Measurements from ENCODE around the gene ZNF672.
"Not testable (repeated sequence)": the region's sequence is repeated elsewhere in the genome, so short reads cannot be mapped to it uniquely, and the experiment has no call there.

The ZNF672 gene

DNA sequence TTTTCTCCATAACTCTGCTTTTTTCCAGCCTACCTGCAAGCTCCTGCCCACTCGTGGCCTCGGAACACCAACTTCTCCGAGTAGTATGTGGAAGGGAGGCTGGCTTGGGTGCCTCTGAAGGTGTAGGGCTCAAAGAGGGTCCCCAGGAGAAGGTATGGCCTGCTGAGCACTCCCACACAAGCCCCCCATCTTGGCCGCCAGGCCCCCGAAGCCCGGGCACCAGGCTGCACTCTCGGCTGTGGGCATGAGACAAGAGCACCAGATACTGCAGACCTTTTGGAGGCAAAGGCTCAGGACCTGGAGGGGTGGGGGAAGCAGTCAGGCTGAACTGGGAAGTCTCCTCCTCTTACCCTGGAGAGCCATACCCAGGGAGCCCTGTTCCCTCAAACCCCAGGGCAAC is 19.2 kb downstream of the ZNF672 start:
- DNase-seq: no peak

- DNase-seq: no peak
Measured at GRCh38 chr1:248857749-248858095, 19.7 kb downstream of the ZNF672 start.

DNA sequence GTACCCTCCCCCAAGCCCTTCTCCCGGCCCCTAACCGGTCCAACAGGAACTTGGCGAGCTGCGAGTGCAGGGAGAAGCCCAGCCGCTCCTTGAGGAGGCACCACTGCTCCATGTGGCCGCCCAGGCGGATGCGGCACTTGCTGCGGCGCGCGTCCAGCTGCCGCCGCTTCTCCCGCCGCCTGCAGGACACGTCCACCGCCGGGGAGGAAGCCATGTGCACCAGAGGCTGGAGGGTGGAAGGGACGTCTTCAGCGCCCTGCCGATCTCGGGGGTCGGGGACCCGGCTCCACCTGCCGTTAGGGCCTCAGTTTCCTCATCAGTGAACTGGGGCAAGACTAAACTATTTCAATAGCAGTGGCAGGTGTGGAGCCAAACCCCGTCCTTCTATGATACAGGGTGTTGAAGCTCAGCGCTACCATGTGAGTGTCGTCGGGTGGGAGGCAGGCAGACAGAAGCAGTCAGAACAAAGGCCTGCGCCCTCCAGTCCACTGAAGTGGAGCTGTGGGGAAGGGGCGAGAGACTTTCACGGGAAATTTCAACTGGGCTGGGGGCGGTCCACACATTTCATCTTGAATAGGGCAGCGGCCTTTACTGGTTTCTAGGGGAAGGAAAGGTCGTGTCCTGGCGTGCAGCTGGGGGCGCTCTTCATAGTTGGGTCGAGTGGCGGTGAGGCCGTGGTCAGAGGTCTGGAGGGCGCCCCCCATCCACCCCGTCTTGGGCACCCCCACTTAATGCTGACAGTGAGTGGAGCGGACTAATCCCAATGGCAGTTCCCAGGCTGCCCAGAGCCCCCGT is 20.3 kb downstream of the ZNF672 start:
- peak; percentile 92 for DNase-seq

GRCh38 chr1:248858891-248859889 is 21.2 kb downstream of the ZNF672 start, which contains the start of gene ZNF692:
Gene ZNF692, minus strand, starts transcription at chr1:248859085. Its CDS starts 776 bp downstream, at chr1:248858309.
- DNase-seq: peak; percentile 99

DNA sequence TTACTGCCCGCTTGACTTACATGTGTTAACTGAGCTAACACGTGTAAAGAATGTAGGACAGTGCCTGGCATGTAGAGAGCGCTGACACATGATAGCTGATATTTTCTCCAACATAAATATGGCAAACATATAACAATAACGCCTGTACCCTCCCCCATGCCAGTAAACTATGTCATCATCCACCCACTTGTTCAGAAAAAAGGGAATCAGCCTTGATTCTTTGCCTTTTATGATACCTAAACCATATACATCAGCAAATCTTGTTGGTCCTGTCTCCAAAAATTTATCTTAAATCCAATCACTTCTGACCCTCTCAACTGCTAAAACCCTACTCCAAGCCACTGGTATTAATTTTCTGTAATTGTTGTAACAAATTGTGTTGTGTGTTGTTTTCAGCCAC is 22.0 kb downstream of the ZNF672 start:
- no peak for DNase-seq

GRCh38 chr1:248861616-248862015 is 23.6 kb downstream of the ZNF672 start:
- DNase-seq: no peak

GRCh38 chr1:248862695-248862997 is 24.6 kb downstream of the ZNF672 start:
- DNase-seq: no peak

- peak; percentile 94 for DNase-seq
Measured at GRCh38 chr1:248862998-248863881, 25.2 kb downstream of the ZNF672 start.

GRCh38 chr1:248871837-248872401 is 33.9 kb downstream of the ZNF672 start:
- no peak for DNase-seq

DNA sequence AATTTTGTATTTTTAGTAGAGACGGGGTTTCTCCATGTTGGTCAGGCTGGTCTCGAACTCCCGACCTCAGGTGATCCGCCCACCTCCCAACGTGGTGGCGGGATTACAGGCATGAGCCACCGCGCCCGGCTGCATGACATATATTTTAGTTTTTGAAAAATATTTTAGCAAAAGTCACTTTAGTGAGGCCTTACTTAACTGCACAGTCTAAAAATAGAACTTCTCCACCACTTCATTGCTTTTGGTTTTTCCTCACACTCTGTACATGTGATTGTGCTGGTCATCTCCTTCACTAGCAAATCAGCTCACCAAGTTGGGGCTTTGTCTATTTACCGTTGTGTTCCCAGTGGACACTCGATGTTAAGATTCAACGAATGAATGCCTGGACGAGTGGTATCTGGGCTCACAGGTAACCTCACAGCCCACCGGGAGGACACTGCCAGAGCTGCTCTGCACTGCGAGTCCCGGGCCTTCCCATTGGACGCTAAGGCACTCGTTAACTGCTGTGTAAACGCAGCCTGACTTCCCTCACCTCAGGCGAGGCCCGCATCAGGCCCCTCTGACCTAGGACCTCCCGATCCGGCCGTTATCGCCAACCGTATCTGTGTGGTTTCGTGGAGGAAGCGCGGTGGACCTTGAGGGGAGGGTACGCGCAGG is 34.9 kb downstream of the ZNF672 start:
- peak; percentile 91 for DNase-seq

GRCh38 chr1:248873409-248873992 is 35.5 kb downstream of the ZNF672 start:
- DNase-seq: peak; percentile 100

GRCh38 chr1:248873993-248874533 is 36.0 kb downstream of the ZNF672 start:
- DNase-seq: peak; percentile 99

- no peak for DNase-seq
Measured at GRCh38 chr1:248881261-248881660, 43.2 kb downstream of the ZNF672 start.

DNA sequence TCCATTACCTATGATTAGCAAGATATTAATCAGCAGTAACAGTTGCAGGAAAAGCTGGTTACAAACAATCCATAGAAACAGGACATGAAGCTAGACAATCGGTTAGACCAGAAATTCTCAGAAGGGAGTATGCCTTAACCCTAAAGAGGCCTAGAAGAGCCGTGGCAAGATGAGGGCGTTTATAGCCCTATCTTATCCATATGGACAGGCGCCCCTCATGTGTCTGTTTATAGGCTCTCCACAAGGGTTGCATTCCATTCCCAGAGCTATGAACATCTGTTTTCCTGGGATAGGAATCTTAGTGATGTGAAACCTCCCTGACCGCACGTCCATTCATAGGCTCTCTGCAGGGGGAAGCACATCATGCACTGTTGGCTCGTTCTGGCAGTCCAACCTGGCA is 44.4 kb downstream of the ZNF672 start:
- DNase-seq: not testable (repeated sequence)

DNA sequence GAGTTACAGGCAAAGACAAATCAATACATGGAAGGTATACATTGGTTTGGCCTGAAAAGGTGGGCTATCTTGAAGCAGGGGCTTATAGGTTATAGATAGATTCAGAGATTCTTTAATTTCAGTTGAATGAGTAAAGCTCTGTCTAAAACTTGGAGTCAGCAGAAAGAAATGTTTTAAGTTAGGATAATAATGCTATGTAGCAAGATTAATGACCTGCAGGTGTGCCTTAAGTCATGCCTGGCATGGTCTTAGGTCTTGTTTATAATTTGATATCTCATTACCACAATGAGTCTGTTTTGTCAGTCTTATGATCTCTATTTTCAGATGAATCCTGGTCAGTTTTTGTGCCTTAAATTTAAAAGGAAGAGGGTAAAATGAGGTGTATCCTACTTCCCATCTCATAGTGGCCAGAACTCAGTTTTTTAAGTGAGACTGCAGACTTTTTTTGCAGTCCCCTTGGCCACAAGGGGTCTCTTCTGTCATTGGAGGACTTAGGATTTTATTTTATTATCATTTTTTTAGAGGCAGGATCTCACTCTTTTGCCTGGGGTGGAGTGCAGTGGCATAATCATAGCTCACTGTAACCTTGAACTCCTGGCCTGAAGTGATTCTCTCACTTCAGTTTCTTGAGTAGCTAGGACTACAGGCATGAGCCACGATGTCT is 46.7 kb downstream of the ZNF672 start:
- no peak for DNase-seq

DNA sequence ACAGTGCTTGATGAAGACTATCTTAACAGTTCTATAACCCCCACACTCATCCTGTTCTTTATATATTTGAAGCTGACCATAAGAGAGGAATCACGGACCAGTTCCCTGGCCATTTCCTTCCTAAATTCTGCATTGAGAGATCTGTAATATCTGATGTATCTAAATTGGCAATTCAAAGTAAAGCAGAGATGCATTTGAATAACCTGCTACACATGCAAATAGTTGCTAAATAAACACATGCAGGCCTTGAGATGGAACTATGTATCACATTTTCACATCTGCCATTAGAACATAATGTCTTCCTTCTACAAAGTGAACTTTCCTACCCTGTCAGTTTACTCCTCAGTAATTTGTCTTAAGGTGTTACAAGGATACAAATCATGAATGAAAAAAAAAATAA is 47.6 kb downstream of the ZNF672 start:
- no peak for DNase-seq

- DNase-seq: no peak
Measured at GRCh38 chr1:248886237-248886895, 48.3 kb downstream of the ZNF672 start.

GRCh38 chr1:248889914-248890243 is 51.9 kb downstream of the ZNF672 start:
- not testable (repeated sequence) for DNase-seq

- no peak for DNase-seq
Measured at GRCh38 chr1:248890549-248891498, 52.8 kb downstream of the ZNF672 start.
